ENCODE data around the gene SLC8A1.

The SLC8A1 gene

GRCh38 chr2:40310303-40310702 is 141.6 kb downstream of the SLC8A1 start:
- no peak for DNase-seq (ENCODE audit: low spot score)

DNA sequence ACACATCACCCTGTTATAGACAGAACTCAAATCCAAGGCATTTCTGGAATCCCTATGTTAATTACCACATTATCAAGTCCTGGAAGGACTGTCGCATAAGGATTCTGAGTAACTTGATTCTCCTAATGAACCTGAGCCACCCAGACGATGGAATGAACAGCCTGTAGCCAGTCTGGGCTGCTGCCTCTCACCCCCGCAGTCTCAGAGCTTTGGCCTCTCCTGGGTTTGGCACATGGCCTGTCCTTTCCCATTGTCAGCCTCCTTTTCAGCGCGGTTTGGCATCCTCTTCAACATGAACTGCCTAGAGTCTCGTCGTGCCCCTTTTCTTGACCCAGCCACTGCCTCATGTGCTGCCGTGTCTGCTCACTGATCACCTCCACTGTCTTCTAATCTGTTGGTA is 147.6 kb downstream of the SLC8A1 start:
- no peak for DNase-seq (ENCODE audit: low spot score)

GRCh38 chr2:40303746-40304145 is 148.1 kb downstream of the SLC8A1 start:
- DNase-seq (ENCODE audit: low spot score) = no peak

DNA sequence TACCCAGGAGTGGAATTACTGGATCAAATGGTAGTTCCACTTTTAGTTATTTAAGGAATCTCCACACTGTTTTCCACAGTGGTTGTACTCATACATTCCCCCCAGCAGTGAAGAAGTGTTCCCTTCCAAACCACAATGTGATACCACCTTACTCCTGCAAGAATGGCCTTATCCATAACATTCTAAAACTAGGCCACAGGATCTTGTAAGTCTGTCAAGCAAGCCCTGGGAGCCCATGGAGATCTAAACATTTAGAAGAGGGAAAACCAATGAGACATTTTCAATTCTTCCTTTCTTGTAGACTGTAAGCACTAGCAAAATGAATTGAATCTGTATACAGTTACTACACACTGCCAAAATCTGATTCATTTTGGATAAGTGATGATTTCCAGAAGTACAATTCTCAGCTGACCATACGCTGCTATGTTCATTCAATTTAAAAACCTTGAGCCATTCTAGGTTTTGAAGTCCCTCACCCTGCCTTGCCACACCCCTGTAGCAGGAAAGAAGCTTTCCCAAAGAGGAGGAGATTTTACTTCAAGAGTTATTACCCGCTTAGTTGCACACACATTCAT is 149.1 kb downstream of the SLC8A1 start:
- no peak for DNase-seq (ENCODE audit: low spot score)

DNA sequence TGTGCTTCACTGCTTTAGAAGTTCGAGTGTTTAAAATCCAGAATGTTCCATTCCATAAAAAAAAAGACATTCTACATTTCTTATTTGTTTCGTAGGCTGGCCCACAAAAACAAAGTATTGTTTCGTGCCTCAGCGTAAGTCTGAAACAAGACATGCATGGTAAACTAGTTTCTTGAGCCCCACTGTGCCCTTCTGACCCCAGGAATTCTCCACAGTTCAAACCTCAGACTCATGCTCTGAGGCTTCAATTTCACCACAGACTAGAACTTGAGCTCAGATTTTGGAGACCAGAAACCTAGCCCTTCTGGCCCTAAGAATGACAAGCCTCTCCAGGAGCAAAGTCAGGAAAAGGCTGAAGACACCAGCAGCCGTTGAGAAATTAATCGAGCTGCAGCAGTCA is 151.5 kb downstream of the SLC8A1 start:
- DNase-seq (ENCODE audit: low spot score) = peak; percentile 38

DNA sequence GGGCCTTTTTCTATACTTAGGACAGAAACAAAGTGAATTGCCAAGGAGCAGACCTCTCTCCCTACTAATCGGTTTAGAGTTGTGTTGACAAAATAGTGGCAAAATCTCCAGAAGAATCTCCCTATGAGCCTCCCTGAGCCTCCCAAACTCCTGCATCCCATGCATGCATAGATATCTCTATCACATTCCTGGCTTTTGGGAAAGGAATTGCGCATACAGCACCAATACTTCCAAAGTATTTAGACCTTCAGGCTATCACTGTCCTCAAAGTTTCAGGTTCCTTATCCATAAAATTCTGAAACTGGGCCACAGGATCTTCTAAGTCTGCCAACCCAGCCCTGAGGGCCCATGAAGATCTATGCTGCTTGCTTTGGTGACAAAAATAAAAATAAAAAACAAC is 152.1 kb downstream of the SLC8A1 start:
- no peak for DNase-seq (ENCODE audit: low spot score)

- no peak for DNase-seq (ENCODE audit: low spot score)
Measured at GRCh38 chr2:40299173-40299572, 152.7 kb downstream of the SLC8A1 start.

- DNase-seq (ENCODE audit: low spot score) = no peak
Measured at GRCh38 chr2:40298026-40298425, 153.9 kb downstream of the SLC8A1 start.

- DNase-seq (ENCODE audit: low spot score) = no peak
Measured at GRCh38 chr2:40292291-40292690, 159.6 kb downstream of the SLC8A1 start.

GRCh38 chr2:40289771-40290404 is 162.0 kb downstream of the SLC8A1 start:
- DNase-seq (ENCODE audit: low spot score) = no peak

DNA sequence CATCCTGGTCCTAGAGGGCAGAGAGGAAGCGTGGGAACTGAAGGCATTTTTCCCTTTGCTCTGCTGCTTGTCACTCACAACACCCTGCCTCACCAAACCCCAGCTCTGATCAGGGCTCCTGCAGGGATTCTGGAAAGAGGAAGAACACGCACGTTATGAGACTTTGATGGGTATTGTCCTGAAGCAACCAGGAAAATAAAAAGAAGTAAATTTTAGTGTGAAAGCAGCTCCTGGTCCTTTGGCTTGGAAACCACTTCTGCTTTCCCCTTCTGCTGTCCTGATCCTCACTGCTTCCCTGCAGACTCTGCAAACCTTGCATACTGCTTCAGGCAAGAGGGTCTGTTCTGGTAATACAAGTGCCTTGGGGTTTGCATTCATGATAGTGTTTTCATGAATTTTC is 164.1 kb downstream of the SLC8A1 start:
- no peak for DNase-seq (ENCODE audit: low spot score)

DNA sequence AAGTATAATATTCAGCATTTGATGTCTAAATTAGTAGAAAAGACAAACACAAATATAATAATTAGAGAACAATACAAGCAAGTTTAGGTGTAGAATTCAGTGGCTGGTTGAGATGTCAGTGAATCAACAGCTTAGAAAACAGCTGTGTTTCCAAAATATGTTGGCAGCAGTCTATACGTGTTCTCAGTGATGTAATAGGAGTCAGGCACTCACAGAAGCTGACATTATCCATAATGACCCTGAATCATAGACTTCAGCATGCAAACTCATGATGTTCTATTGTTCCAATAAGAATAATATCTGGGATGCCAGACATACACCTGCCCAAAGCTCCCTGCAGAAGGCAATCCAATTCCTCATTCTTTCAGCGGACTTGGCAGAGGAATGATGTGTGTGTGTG is 164.7 kb downstream of the SLC8A1 start:
- DNase-seq (ENCODE audit: low spot score) = no peak

GRCh38 chr2:40286721-40287120 is 165.2 kb downstream of the SLC8A1 start:
- DNase-seq (ENCODE audit: low spot score) = no peak

DNA sequence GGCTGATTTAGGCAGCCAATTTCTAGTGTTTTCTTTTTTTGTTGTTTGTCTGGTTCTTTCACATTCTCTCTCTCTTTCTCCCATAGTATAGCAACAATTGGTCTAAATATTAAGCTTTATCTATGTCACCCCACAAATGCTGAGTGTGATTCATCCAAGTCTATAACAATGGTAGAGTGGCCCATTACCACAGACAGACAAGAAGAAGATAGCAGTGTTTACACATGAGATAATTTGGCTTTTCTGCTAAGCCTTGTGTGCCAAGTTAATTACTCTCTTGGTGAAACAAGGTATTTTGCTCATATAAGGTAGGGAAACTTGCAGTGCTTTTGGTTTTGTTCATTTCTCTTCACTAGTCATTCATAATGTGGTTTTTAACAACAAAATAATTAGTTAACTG is 166.5 kb downstream of the SLC8A1 start:
- no peak for DNase-seq (ENCODE audit: low spot score)

DNA sequence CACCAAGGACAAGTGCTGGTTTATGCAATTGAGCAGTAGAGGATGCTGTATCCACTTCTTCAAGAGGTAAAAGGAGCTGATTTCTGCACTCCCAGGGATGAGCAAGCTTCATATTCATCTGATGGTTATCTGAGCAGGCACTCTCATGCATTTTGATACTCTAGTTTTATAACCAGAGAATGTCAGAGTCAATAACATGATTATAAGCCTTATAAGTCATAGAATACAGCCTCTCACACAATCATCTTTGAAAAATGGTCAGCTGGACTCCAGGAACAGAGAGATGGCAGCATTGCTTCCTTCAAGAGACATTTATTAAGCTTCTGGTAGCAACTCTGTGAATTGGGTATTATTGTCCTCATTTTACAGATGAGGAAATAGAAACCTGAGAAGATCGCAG is 167.1 kb downstream of the SLC8A1 start:
- no peak for DNase-seq (ENCODE audit: low spot score)

DNA sequence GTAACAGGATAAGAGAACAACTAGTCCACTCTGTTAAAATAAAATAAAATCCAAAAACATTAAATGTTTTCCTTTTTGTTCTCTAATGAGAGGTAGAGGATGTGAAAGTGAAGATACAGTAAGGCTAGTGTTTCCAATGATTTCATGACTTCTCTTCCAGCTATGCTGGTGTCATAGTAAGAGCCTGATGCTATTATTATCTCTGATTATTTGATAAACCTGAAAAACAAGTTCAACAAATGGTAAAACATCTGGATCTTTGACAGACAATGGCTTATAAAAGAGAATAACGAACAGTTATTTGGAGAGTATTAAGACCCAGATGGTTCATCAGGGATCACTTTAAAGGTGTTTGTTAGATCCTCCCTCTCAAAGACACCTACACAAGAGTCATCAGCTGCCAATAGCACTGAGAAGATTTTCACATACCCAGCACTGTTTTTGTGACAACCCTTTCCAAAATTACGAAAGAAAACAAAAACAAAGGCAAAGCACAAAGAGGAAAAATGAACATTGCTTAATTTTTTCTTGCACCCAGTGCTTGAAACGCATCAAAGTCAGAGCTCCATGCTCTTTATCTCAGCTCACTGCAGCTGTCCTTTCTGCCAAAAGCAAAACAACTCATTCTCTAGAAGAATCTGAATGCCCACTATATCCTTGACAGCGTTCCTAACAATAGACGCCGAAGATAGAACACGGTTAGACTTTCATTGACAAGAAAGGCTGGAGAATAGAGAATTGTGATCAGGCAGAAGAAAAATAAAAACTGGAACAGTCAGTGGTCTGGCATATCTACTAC is 168.6 kb downstream of the SLC8A1 start:
- DNase-seq (ENCODE audit: low spot score) = no peak

- DNase-seq (ENCODE audit: low spot score) = peak; percentile 57
Measured at GRCh38 chr2:40282428-40282827, 169.5 kb downstream of the SLC8A1 start.

- peak; percentile 82 for DNase-seq (ENCODE audit: low spot score)
Measured at GRCh38 chr2:40281021-40281940, 170.6 kb downstream of the SLC8A1 start.

- no peak for DNase-seq (ENCODE audit: low spot score)
Measured at GRCh38 chr2:40279482-40279881, 172.4 kb downstream of the SLC8A1 start.

GRCh38 chr2:40279001-40279400 is 172.9 kb downstream of the SLC8A1 start:
- DNase-seq (ENCODE audit: low spot score) = peak; percentile 4

GRCh38 chr2:40276076-40276475 is 175.8 kb downstream of the SLC8A1 start:
- DNase-seq (ENCODE audit: low spot score) = no peak

- no peak for DNase-seq (ENCODE audit: low spot score)
Measured at GRCh38 chr2:40274270-40274669, 177.6 kb downstream of the SLC8A1 start.

All from kidney tubule cell (primary cell).